Prostate gland (tissue), 2 donors: ENCODE measurements around the gene SYMPK. TPM values are rescaled to one million over a fixed set of nuclear protein-coding genes. Genes with fewer than 3 reads are reported as not detected.
A peak's percentile ranks its signal among the peaks of the same experiment; 100 is the strongest.

Source experiments
- DNase-seq: peaks from one replicate; pipeline ENCODE4 v3.0.0-alpha.2; 2019; ENCODE audit warnings: low spot score
- H3K27ac ChIP-seq, 2 donors: fragments of 200-600 bp; sonication (generic); 2 replicates each; pipeline ENCODE4 v1.5.1; 2017 to 2019
- H3K27me3 ChIP-seq: fragments of 200-600 bp; sonication (generic); replicated peaks from 2 replicates; pipeline ENCODE4 v1.5.1; 2019; ENCODE audit not compliant: insufficient read depth
- H3K36me3 ChIP-seq, 2 donors: fragments of 200-600 bp; sonication (generic); 1 replicate in 1 of 2; 2 replicates in 1 of 2; pipeline versions ENCODE4 v1.5.1 to v1.8.1; 2017 to 2019
- H3K4me1 ChIP-seq: fragments of 200-600 bp; sonication (generic); replicated peaks from 2 replicates; pipeline ENCODE4 v1.5.1; 2019
- H3K4me3 ChIP-seq, 2 donors: fragments of 200-600 bp; sonication (generic); 2 replicates each; pipeline ENCODE4 v1.5.1; 2017 to 2019
- H3K9me3 ChIP-seq: fragments of 200-600 bp; sonication (generic); 2 replicates; pipeline ENCODE4 v1.5.1; 2017
- POLR2A ChIP-seq: fragments of 450-650 bp; IDR thresholded peaks from one replicate; pipeline ENCODE4 v1.6.1; 2016; ENCODE audit warnings: antibody characterized with exemption, mild to moderate bottlenecking
- POLR2AphosphoS5 ChIP-seq: sonication (generic); formaldehyde crosslinking; IDR thresholded peaks from one replicate; pipeline ENCODE4 v1.6.1; 2017; ENCODE audit warnings: antibody characterized with exemption
- WGBS: methylation state at CpG from one replicate; pipeline ENCODE4 v1.1.5; 2018; 5-methylcytosine and 5-hydroxymethylcytosine counted together
- intact Hi-C: fragments of 100-400 bp; cut with DNase I; formaldehyde crosslinking; loops from one replicate; pipeline ENCODE4 v1.14.2; 2022
- total RNA-seq, 2 donors: library from RNA; depleted of rRNA; stranded (reverse); fragments of >200 nt; gene quantifications; one replicate each; pipeline ENCODE4 v1.1.0, GENCODE V29; 2016
- TF ChIP-seq, protein P1 (sequence below), 4 experiments: fragments of 200-600 bp in 2 of 4; fragments of 450-650 bp in 2 of 4; sonication (generic) in 2 of 4; IDR thresholded peaks; 1 replicate in 3 of 4; 2 replicates in 1 of 4; pipeline ENCODE4 v1.5.1; 2016 to 2019; ENCODE audit warnings: antibody characterized with exemption in 4 of 4, mild to moderate bottlenecking in 2 of 4, moderate library complexity in 2 of 4

Gene SYMPK
- total RNA-seq, 2 donors from 2014 or later = 76.4 to 104 TPM

DNA sequence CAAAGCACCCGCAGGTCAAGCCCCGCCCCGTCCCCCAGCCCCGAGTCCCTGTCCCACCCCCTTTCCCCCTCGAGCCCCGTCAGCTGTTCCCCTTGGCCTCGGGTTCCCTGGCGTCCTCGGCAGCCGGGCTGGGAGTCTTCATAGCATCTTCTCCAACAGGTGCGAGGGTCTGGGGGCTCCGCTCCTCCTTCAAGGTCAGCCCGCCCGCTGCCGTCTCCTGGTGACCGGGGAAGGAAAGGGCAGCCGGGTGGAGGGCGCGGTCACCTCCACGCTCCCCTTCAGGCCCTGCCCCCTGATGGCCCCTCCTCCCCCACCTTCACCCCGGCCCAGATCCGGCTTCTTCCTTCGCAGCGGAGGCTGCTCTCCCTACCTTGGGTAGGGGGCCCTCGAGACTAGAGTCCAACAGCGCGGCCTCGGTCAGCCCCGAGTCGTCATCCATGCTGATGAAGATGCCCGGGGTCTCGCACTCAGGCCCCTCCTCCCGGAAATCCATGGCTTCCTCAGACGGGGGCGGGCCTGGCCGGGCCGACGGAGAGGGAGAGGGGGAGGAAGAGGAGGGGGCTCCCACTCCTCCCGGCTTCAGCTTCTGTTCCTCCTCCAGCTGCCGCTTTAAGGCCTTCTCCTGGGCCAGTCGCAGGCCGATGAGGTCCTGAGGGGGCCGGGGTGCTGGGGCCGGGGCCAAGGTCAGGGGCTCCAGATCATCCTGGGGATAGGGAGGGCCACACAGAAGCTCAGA is 47.3 kb downstream of the SYMPK start:
- intact Hi-C loops = loop anchor here (5.0 kb wide), 1 partner anchor 67 kb away; no protein-coding TSS in a partner anchor
- Histone ChIP-seq H3K4me3 (peak overlapping the region; percentile 6 to 18), H3K27me3 (no peaks in the 10 kb centered on the region), H3K9me3 (no peaks in the 10 kb centered on the region), H3K36me3 (no peaks in the 10 kb centered on the region), H3K27ac (no peak overlapping the region), H3K4me1 (no peaks in the 10 kb centered on the region)
- no peak for DNase-seq
- WGBS = 36% methylated on average over 44 of the region's 44 CpGs
- TF ChIP-seq POLR2A (no peak), POLR2AphosphoS5 (no peak)
- TF ChIP-seq, protein P1, sequence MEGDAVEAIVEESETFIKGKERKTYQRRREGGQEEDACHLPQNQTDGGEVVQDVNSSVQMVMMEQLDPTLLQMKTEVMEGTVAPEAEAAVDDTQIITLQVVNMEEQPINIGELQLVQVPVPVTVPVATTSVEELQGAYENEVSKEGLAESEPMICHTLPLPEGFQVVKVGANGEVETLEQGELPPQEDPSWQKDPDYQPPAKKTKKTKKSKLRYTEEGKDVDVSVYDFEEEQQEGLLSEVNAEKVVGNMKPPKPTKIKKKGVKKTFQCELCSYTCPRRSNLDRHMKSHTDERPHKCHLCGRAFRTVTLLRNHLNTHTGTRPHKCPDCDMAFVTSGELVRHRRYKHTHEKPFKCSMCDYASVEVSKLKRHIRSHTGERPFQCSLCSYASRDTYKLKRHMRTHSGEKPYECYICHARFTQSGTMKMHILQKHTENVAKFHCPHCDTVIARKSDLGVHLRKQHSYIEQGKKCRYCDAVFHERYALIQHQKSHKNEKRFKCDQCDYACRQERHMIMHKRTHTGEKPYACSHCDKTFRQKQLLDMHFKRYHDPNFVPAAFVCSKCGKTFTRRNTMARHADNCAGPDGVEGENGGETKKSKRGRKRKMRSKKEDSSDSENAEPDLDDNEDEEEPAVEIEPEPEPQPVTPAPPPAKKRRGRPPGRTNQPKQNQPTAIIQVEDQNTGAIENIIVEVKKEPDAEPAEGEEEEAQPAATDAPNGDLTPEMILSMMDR (IDR thresholded peaks at IDR 0.05) = no peak

DNA sequence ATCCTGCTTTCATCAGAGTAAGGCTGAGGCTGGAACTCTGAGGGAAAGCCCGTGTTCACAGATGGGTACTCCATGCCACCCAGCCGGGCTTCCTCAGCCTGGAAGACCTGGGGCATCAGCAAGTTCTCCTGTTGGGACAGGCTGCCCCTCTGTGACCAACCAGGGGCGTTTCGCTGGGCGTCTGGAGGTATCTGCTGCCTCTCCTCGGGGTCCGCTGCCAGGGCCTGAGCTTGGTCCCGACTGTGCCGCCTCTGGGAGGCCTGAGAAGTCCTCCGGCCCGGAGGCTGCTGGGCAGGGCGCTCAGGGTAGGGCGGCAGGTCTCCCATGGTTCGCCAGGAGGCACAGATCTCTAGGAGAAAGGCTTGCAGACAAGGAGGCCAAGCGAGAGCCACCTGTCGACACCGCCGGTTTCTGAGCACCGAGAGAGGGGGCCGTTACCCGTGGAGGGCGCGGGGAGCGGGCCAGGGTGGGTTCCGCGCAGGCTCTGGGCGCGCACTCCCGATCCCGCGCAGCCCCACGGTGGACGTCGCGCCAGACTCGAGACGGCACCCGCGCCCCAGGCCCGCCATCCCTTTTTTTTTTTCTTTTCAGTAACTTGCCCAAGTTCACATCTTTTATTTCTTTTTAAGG is 48.0 kb downstream of the SYMPK start, which contains the start of gene RSPH6A:
Gene RSPH6A (minus strand): TSS at position 458 of the 630 bp plus-strand sequence. CDS start 132 bp downstream, at position 326.
- TF ChIP-seq, protein P1 (IDR thresholded peaks at IDR 0.05) = no peak
- no peak for TF ChIP-seq POLR2AphosphoS5
- no peak for TF ChIP-seq POLR2A
- no peak within 1 kb of the TSS for H3K27ac ChIP-seq
- no peaks in the 10 kb centered on the region for H3K36me3 ChIP-seq
- H3K4me3 ChIP-seq = peak within 1 kb of the TSS; percentile 6 to 18
- no peaks in the 10 kb centered on the region for H3K9me3 ChIP-seq
- intact Hi-C loops = loop anchor here (5.0 kb wide), 1 partner anchor 67 kb away; no protein-coding TSS in a partner anchor
- H3K27me3 ChIP-seq = no peaks in the 10 kb centered on the region
- DNase-seq = no peak
- H3K4me1 ChIP-seq = no peaks in the 10 kb centered on the region
- WGBS = 39% methylated on average over 40 of the region's 40 CpGs

DNA sequence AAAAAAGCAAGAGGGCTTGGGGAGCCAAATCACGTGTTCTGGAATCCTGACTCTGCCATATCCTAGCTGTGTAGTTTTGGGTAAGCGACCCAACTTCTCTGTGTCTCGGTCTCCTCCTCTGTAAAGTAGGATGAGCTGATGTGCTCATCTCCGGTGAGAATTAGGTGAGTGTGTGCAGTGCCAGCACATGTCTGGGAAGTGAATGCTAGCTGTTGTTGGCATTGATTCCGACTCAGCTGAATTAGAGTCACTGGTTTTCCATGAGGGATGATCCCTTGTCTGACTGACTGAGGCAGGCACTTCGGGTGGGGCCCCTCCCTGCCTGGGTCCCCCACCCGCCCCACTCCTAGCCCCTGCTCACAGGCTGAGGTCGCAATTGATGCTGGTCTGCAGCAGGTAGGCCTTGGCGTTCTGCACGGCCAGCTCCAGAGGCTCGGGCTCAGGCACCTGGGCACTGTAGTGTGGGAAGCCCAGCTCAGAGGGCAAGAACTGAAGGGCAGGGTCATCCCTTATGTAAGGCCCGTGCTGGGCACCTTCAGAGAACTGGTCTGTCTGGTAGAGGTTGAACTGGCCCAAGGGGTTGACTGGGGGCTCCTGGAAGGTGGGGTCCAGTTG is 48.7 kb downstream of the SYMPK start:
- intact Hi-C loops = no loop called here
- Histone ChIP-seq H3K36me3 (no peaks in the 10 kb centered on the region), H3K27ac (no peak overlapping the region), H3K4me1 (no peaks in the 10 kb centered on the region), H3K4me3 (no peak overlapping the region), H3K9me3 (no peaks in the 10 kb centered on the region), H3K27me3 (no peaks in the 10 kb centered on the region)
- DNase-seq = no peak
- no peak for TF ChIP-seq POLR2AphosphoS5
- TF ChIP-seq POLR2A = no peak
- TF ChIP-seq, protein P1 (IDR thresholded peaks at IDR 0.05) = no peak
- 84% methylated on average over 12 of the region's 12 CpGs for WGBS

DNA sequence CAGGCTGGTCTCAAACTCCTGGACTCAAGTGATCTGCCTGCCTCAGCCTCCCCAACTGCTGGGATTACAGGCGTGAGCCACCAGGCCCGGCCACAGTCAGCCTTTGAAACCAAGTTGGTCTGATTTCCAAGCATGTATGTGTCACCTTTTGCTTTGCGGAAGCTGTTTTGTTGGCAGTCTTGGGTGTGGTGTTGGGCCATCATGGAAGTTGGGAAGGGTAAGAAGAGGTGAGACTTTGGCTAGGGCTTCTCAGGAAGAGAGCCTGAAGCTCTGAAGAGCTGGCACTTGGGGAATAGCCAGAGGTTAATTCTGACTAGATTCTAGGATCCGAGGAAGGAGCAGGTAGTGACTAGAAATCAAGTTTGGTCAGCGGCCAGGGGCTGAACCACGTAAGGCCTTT is 50.6 kb downstream of the SYMPK start:
- intact Hi-C loops = no loop called here
- H3K9me3 ChIP-seq = no peaks in the 10 kb centered on the region
- TF ChIP-seq POLR2A (no peak), POLR2AphosphoS5 (no peak)
- TF ChIP-seq, protein P1 (IDR thresholded peaks at IDR 0.05) = no peak
- H3K36me3 ChIP-seq = no peaks in the 10 kb centered on the region
- H3K4me3 ChIP-seq = no peak overlapping the region
- no peak for DNase-seq
- H3K27ac ChIP-seq = no peak overlapping the region
- no peaks in the 10 kb centered on the region for H3K27me3 ChIP-seq
- H3K4me1 ChIP-seq = no peaks in the 10 kb centered on the region
- WGBS = 77% methylated on average over 6 of the region's 6 CpGs
